Lung microvascular endothelial cell (primary cell): ENCODE measurements around the gene KAT5. TPM values are rescaled to one million over a fixed set of nuclear protein-coding genes. Genes with fewer than 3 reads are reported as not detected.
"Not testable (repeated sequence)": the region's sequence is repeated elsewhere in the genome, so short reads cannot be mapped to it uniquely, and the experiment has no call there.

ENCODE experiments used
- DNase-seq, 2 donors: peaks; one replicate each; pipeline versions ENCODE4 v3.0.0 to v3.0.0-alpha.2; 2010; ENCODE audit warnings: low read depth in 2 of 2
- total RNA-seq: library from RNA; depleted of rRNA; stranded (reverse); fragments of >200 nt; gene quantifications from 2 replicates; pipeline ENCODE4 v1.2.1, GENCODE V29; 2014

Gene KAT5
- total RNA-seq = 33.6 and 49.2 TPM in 2 replicates

- DNase-seq = peak; percentile 99
Measured at GRCh38 chr11:65711785-65712632, at the start of gene KAT5. KAT5 (plus strand) TSS chr11:65712252; CDS start chr11:65712268, 16 bp downstream.

GRCh38 chr11:65662799-65663638 lies 49.0 kb upstream of the KAT5 start, which contains the start of gene RELA:
RELA (minus strand) TSS chr11:65662916; CDS start chr11:65662832, 84 bp downstream.
- peak; percentile 96 for DNase-seq

- DNase-seq = peak; percentile 51 to 53
Measured at GRCh38 chr11:65663639-65664200, 48.3 kb upstream of the KAT5 start.

DNA sequence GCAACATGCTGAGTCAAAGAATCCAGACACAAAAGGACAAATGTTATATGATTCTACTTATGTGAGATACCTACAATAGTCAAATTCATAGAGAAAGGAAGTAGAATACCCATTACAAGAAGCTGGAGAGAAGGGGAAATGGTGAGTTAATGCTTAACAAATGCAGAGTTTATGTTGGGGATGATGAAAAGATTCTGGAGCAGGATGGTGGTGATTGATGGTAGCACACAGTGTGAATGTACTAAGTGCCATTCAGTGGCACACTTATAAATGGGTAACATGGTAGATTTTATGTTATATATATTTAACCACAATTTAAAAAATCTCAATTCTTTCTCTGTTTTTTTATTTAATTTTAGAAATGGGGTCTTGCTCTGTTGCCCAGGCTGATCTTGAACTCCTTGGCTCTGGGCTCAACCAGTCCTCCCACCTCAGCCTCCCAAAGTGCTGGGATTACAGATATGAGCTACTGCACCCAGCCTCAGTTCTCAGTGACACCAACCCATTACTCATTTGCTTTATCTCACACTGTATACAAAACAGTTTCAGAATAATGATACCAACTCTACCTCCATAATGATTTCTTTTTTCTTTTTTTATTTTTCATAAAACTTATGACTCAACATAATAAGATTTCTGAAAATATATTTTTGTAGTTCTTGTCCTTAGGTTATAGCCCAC lies 39.7 kb upstream of the KAT5 start:
- DNase-seq = no peak

DNA sequence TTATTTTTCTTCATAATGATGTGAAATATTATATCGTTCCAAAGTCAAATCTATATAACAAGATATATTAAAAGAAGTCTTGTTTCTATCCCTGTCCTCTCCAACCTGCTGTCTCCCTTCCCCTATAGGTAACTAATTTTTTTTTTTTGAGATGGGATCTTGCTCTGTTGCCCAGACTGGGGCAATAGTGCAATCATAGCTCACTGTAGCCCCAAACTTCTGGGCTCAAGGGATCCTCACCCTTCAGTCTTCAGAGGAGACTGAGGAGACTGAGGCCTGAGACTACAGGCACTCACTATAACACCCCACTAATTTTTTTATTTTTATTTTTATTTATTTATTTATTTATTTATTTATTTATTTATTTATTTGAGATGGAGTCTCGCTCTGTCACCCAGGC lies 39.1 kb upstream of the KAT5 start:
- DNase-seq = no peak

DNA sequence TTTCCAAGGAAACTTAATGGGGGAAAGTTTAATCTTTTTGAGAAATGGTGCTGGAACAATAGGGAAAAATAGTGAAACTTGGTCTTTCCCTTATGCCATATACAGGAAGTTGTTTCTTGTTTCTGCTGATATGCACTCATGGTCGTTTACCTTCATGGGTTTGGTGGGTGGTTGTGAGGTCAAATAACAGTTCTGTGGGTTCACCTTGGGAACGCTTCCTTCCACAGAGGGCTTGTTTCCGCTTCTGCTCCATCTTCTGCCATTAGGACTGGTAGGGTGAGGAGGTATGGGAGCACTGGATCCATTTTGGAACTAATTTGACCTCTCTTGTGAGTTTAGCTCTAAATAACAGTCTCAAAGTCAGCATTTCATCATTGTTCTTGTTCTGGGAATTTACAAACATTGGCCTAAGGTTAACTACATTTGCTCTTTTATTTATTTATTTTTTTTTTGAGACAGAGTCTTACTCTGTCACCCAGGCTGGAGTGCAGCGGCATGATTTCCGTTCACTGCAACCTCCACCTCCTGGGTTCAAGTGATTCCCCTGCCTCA lies 31.8 kb upstream of the KAT5 start:
- no peak for DNase-seq

- not testable (repeated sequence) for DNase-seq
Measured at GRCh38 chr11:65683480-65683879, 28.6 kb upstream of the KAT5 start.

- no peak for DNase-seq
Measured at GRCh38 chr11:65685981-65686380, 26.1 kb upstream of the KAT5 start.

- not testable (repeated sequence) for DNase-seq
Measured at GRCh38 chr11:65691847-65692246, 20.2 kb upstream of the KAT5 start.

DNA sequence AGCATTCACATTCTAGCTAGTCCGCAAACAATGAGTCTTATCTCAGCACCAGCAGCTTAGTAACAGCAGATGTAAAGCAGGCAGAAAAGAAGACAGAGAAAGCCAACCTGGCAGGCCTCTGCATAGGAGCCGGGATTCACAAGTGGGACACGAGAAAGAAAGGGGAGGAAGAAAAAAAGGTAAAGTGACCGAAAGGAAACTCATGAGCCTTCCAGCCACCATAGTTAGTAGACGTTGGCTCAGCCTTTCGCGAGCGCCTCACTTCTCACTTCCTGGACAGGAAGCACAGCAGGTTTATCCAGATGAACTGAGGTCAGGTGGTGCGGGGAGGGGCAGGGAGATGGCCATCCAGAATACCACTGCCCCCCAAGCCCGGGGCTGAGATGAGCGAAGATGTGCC lies 19.7 kb upstream of the KAT5 start:
- peak; percentile 38 to 56 for DNase-seq

DNA sequence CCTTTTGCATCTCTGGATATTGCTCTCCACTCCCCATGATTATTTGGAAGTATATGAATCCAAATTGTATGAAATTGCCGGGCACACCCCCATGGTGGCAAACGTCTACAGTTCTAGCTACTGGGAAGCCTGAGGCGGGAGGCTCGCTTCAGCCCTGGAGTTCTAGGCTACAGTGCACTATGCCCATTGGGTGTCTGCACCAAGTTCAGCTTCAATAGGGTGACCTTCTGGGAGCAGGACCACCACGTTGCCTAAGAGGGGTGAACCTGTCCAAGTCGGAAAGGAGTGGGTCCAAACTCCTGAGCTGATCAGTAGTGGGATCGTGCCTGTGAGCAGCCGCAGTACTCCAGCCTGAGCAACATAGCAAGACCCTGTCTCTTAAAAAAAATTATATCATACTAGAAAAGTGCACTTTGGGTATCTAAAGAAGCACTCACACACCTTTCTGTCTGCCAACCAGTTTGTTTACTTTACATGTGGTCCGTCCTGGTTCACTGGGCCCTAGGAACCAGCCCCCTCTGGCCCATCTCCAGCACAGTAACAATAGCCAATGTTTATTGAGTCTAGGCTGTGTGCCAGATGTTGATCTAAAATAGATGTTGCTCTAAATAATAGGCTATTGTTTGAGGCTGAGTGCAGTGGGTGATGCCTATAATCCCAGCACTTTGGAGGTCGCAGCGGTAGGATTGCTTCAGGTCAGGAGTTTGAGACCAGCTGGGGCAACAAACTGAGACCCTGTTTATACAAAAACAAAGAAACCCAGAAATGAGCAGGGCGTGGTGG lies 16.4 kb upstream of the KAT5 start:
- peak; percentile 88 to 97 for DNase-seq

DNA sequence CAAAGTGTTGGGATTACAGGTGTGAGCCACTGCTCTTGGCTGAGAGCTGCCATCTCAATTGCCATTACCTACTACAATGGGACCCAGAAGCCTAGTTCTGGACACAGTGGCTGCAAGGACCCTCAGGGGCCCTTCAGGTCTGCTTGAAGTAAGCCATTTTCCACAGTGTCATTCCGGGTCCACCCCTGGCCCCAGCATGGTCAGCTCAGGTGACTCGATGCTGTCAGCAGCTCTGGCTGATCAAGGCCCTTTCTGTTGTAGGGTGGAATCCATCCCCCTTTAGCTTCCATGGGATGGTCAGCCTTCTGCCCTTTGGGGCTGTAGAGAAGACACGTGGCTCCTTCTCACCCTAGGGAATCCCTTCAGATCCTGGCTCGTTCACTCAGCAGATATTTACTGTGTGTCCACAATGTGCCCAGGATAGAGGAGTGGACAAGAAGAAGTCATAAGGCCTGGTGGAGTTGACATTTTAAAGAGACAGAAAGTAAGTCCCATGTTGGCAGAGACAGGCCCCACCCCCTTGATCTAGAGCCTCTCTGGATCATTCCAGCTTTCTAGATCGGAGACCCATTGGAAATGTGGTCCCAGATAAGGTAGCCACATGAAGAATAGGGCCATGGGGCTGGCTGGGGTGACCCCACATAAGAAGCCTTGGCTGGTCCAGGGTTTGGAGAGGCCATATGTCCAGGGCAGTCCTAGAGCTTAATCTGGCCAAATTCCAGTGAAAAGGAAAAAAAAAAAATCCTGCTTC lies 15.1 kb upstream of the KAT5 start:
- DNase-seq = no peak

DNA sequence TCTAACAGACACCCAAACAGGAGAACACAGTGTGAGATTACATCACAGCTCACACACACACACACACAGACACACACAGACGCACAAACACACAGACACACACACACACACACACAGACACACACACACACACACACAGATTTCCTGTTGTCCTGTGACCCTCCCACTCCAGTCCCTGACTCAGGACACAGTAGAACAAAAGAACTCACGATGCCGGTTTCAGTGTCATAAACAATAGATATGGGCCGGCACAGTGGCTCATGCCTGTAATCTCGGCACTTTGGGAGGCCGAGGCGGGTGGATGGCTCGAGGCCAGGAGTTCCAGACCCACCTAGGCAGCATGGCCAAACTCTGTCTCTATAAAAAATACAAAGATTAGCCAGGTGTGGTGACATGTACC lies 13.8 kb upstream of the KAT5 start:
- peak; percentile 83 to 95 for DNase-seq

DNA sequence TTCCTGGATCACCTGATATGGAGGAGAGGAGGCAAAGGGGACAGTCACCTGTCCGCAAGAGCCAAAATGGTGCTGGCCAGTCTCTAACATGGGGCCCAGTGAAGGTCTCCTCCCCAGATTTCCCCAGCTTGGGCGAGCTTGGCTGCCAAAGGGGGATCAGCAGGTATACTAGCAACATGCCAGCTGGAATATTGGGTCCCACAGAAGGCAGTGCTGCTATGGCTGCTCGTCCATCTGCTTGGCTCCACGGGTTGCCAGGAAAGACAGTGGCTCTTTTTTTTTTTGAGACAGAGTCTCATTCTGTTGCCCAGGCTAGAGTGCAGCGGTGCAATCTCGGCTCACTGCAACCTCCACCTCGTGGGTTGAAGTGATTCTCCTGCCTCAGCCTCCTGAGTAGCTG lies 12.7 kb upstream of the KAT5 start:
- no peak for DNase-seq

DNA sequence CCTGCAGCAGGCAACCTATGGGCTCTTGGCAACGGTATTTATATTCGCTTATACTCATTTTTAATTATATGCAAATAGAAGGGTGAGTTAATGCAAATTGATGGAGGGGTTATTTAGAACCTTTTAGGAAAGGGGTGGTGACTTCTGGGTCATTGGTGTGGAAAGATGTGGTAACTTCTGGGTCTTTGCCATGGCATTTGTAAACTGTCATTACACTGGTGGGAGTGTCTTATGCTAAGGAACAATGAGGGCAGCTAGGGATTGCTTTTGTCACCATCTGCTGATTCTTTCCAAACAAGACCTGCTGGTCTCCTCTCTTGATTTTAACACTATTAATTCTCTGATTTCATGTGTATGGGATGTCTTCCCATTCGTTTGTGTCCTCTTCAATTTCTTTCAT lies 11.7 kb upstream of the KAT5 start:
- DNase-seq = peak in 1 of 2 donors; percentile 29

GRCh38 chr11:65701686-65702085 lies 10.4 kb upstream of the KAT5 start:
- no peak for DNase-seq

DNA sequence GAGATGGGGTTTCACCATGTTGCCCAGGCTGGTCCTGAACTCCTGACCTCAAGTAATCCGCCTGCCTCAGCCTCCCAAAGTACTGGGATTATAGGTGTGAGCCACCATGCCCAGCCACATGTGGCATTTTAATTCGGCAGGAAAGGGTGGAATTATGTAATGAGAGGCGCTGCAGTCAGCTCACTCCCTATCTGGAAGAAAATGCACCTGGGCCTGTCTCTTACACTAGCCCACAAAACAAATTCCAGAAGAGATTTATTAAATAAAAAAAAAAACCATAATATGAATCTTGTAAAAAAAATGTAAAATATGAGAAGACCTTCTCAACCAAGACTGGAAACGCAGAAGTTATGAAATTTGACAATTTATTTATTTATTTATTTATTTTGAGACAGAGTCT lies 8.2 kb upstream of the KAT5 start:
- no peak for DNase-seq

DNA sequence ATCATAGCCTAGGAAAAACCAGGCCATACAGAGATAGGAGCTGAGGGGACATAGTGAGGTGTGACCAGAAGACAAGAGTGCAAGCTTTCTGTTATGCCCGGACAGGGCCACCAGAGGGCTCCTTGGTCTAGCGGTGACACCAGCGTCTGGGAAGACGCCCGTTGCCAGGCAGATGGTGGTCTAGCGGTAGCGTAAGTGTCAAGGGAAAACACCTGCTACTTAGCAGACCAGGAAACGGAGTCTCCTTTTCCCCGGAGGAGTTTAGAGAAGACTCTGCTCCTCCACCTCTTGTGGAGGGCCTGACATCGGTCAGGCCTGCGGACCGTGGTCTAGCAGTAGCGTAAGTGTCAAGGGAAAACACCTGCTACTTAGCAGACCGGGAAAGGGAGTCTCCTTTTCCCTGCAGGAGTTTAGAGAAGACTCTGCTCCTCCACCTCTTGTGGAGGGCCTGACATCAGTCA lies 5.7 kb upstream of the KAT5 start:
- DNase-seq = peak; percentile 21 to 52

GRCh38 chr11:65707002-65707401 lies 5.0 kb upstream of the KAT5 start:
- not testable (repeated sequence) for DNase-seq

DNA sequence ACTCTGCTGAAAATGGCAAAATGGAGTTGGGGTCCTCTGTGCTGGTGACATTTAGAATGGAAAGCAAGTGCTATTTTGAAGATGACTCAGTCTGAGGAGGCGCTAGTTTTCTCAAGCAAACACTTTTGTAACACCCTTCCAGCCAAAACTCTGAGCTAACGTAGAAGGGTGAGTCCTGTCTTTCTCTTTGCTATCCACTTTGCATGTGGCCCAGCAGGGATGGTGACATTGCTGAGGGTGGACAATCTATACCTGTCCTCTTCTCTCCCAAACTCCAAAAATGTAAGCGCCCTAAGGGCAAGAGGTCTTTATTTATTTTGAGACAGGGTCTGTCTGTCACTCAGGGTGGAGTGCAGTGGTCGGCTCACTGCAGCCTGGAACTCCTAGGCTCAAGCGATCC lies 3.6 kb upstream of the KAT5 start:
- DNase-seq = no peak
